Tibial nerve (tissue), 4 donors: ENCODE data around the gene TXNDC2. TPM values are rescaled to one million over a fixed set of nuclear protein-coding genes. Genes with fewer than 3 reads are reported as not detected.

Experiments
- DNase-seq, 2 donors: peaks; one replicate each; pipeline ENCODE4 v3.0.0-alpha.2; 2019; ENCODE audit warnings: low spot score in 2 of 2
- H3K27ac ChIP-seq, 4 donors: fragments of 200-600 bp; sonication (generic) in 3 of 4; one replicate each; pipeline ENCODE4 v1.5.1; 2017 to 2019; ENCODE audit warnings: mild to moderate bottlenecking in 1 of 4
- H3K27me3 ChIP-seq, 2 donors: fragments of 200-600 bp; sonication (generic) in 1 of 2; one replicate each; pipeline versions ENCODE4 v1.5.1 to v1.6.0; 2017 to 2019
- H3K36me3 ChIP-seq, 3 donors: fragments of 200-600 bp; sonication (generic); one replicate each; pipeline ENCODE4 v1.5.1; 2018 to 2019
- H3K4me1 ChIP-seq, 4 donors: fragments of 200-600 bp; sonication (generic) in 3 of 4; one replicate each; pipeline ENCODE4 v1.5.1; 2017 to 2019
- H3K4me3 ChIP-seq, 4 donors: fragments of 200-600 bp; sonication (generic) in 3 of 4; one replicate each; pipeline ENCODE4 v1.5.1; 2017 to 2019; ENCODE audit warnings: mild to moderate bottlenecking in 1 of 4, moderate library complexity in 1 of 4
- H3K9me3 ChIP-seq, 4 donors: fragments of 200-600 bp; sonication (generic) in 3 of 4; one replicate each; pipeline ENCODE4 v1.5.1; 2017 to 2019
- EP300 ChIP-seq, 2 donors: sonication (generic); formaldehyde crosslinking; IDR thresholded peaks; one replicate each; pipeline ENCODE4 v1.6.1; 2017; ENCODE audit warnings: antibody characterized with exemption in 2 of 2, mild to moderate bottlenecking in 1 of 2
- POLR2A ChIP-seq, 2 donors: fragments of 450-650 bp; IDR thresholded peaks; one replicate each; pipeline ENCODE4 v1.6.1; 2017; ENCODE audit warnings: antibody characterized with exemption in 2 of 2, mild to moderate bottlenecking in 2 of 2, moderate library complexity in 2 of 2
- WGBS, 2 donors: methylation state at CpG; one replicate each; pipeline ENCODE4 v1.1.5; 2018; 5-methylcytosine and 5-hydroxymethylcytosine counted together
- total RNA-seq, 4 donors: library from RNA; depleted of rRNA; stranded (reverse); fragments of >200 nt; gene quantifications; one replicate each; pipeline ENCODE4 v1.1.0, GENCODE V29; 2016
- TF ChIP-seq, protein P1 (sequence below), 5 experiments: fragments of 200-600 bp in 3 of 5; fragments of 450-650 bp in 2 of 5; sonication (generic) in 3 of 5; IDR thresholded peaks; one replicate each; pipeline ENCODE4 v1.5.1; 2016 to 2019; ENCODE audit warnings: antibody characterized with exemption in 5 of 5, mild to moderate bottlenecking in 3 of 5, moderate library complexity in 2 of 5

TXNDC2 gene
- total RNA-seq, 4 donors from 2014 or later = 0.20 TPM; not detected in 3

DNA sequence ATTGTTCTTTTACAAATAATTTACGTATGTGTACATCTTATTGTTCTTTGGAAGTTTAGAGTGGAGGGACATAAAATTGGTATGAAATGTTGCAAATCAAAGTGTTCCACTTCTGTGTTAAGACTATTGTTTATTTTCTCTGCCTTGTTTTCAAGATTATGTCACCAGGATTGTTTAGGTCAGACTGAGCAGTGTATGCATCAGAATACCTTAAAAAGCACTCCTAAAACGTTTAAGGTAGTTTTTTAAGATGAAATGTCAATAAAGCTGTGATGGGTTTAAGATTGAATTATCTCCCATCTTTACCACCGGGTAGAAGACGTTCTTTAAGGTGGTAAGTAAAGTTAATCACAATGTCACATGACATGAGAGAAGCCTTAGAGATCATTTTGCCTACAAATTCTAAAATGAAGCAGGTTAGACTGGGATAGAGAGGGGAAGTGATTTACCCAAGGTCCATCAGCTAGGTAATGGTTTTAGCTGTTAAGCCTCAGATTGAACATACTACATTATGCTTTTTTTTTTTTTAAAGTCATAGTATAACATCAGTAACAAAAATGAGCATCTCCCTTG lies 38.7 kb downstream of the TXNDC2 start:
- H3K27ac ChIP-seq = peak overlapping the region in 2 of 4 donors; percentile 56 to 65

DNA sequence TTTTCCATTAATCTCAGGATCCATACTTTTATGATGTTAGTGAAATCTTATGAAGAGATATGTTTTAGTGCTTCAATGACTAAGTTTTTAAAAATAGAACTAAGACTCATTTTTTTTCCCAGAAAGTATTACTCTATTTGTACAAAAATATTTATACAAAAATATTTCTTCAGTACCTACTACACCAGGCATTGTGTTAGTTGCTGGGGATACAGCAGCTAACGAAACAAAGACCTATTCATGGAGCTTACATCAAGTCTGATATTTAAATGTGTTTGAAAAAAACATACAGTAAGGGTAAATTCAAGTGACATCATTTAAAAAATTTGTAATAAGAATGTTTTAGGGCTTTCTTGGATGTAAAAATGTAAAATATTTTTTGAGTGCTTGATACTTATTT lies 39.6 kb downstream of the TXNDC2 start:
- no peak overlapping the region for H3K4me3 ChIP-seq
- WGBS, 2 donors = 25 to 33% methylated on average over 1 of the region's 1 CpG

More for the DNA sequence above, 38.7 kb downstream of the TXNDC2 start:
- H3K36me3 ChIP-seq = no peaks in the 10 kb centered on the region
- H3K9me3 ChIP-seq = no peaks in the 10 kb centered on the region
- no peak for TF ChIP-seq POLR2A (IDR thresholded peaks at IDR 0.05)
- no peak for TF ChIP-seq EP300 (IDR thresholded peaks at IDR 0.05)
- TF ChIP-seq, protein P1, sequence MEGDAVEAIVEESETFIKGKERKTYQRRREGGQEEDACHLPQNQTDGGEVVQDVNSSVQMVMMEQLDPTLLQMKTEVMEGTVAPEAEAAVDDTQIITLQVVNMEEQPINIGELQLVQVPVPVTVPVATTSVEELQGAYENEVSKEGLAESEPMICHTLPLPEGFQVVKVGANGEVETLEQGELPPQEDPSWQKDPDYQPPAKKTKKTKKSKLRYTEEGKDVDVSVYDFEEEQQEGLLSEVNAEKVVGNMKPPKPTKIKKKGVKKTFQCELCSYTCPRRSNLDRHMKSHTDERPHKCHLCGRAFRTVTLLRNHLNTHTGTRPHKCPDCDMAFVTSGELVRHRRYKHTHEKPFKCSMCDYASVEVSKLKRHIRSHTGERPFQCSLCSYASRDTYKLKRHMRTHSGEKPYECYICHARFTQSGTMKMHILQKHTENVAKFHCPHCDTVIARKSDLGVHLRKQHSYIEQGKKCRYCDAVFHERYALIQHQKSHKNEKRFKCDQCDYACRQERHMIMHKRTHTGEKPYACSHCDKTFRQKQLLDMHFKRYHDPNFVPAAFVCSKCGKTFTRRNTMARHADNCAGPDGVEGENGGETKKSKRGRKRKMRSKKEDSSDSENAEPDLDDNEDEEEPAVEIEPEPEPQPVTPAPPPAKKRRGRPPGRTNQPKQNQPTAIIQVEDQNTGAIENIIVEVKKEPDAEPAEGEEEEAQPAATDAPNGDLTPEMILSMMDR (IDR thresholded peaks at IDR 0.05) = no peak
- 41 to 43% methylated on average over 4 of the region's 4 CpGs for WGBS, 2 donors
- DNase-seq = no peak
- no peak overlapping the region for H3K4me3 ChIP-seq
- H3K4me1 ChIP-seq = peaks cover 12 to 100% (median 70%) of the 10 kb centered on the region in 4 donors
- no peaks in the 10 kb centered on the region for H3K27me3 ChIP-seq

DNA sequence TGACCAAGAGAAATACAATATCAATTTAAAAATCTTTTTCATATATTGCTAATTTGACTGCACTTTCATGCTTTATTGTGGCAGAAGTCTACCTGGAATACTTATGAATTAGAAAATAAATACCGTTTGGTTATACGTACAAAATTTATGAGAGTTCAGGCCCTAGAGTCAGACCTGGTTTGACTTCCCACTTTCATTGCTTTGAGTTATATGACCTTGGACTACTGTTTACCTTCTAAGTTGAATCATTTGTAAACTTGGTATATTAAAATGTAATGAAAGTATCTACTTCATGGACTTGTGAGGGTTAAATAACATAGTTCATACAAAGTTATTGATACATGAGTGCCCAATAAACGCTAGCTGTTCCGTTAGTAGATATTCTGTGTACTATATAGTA lies 40.0 kb downstream of the TXNDC2 start:
- no peaks in the 10 kb centered on the region for H3K9me3 ChIP-seq
- no peak for DNase-seq
- no peak for TF ChIP-seq POLR2A (IDR thresholded peaks at IDR 0.05)
- TF ChIP-seq EP300 (IDR thresholded peaks at IDR 0.05) = no peak
- TF ChIP-seq, protein P1 (IDR thresholded peaks at IDR 0.05) = no peak
- no peak overlapping the region for H3K4me3 ChIP-seq
- 42 to 46% methylated on average over 4 of the region's 4 CpGs for WGBS, 2 donors
- no peaks in the 10 kb centered on the region for H3K36me3 ChIP-seq
- no peaks in the 10 kb centered on the region for H3K27me3 ChIP-seq
- H3K4me1 ChIP-seq = peaks cover 12 to 98% (median 63%) of the 10 kb centered on the region in 4 donors
- peak overlapping the region in 2 of 4 donors; percentile 5 to 65 for H3K27ac ChIP-seq

More for the DNA sequence above, 39.6 kb downstream of the TXNDC2 start:
- Histone ChIP-seq H3K27me3 (no peaks in the 10 kb centered on the region), H3K4me1 (peaks cover 12 to 98% (median 65%) of the 10 kb centered on the region in 4 donors), H3K9me3 (no peaks in the 10 kb centered on the region), H3K36me3 (no peaks in the 10 kb centered on the region), H3K27ac (peak overlapping the region in 2 of 4 donors; percentile 56 to 65)
- no peak for DNase-seq
- TF ChIP-seq, protein P1 (IDR thresholded peaks at IDR 0.05) = no peak
- TF ChIP-seq EP300 (IDR thresholded peaks at IDR 0.05) = no peak
- no peak for TF ChIP-seq POLR2A (IDR thresholded peaks at IDR 0.05)

DNA sequence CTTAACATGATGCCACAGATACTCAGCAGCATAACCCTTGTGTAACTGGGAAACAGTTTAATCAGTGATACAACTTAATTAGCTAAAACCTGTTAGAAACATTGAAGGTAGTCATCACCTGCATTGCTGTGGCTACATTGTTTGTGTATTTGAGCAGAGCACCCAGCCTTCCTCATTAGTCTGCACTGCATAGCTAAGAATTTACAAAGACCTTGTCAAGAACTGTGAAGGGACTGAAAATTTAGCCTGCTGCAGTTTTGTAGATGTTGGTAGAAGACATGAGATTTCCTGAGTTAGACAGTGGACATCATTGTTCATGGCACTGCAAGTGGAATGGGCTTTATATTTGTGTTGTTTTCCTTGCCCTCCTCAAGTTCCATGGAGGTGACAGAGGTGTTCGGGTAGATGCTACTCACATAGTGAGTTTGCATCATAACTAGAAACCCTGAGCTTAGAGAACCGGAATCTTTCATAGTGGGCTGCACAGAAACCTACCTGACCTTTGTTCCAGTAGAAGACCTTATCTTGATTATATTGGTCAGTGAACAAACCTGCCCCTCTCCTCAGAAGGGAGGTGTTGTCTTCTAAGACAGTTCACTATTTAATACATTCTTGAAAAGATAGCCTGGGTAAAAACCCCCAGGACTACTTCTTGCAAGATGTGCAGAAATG lies 40.6 kb downstream of the TXNDC2 start:
- H3K4me1 ChIP-seq = peaks cover 12 to 98% (median 61%) of the 10 kb centered on the region in 4 donors

More for the DNA sequence above, 40.6 kb downstream of the TXNDC2 start:
- WGBS, 2 donors = 64 to 66% methylated on average over 2 of the region's 2 CpGs
- Histone ChIP-seq H3K9me3 (no peaks in the 10 kb centered on the region), H3K27ac (peak overlapping the region in 2 of 4 donors; percentile 5 to 65), H3K27me3 (no peaks in the 10 kb centered on the region), H3K36me3 (no peaks in the 10 kb centered on the region), H3K4me3 (no peak overlapping the region)
- no peak for DNase-seq
- TF ChIP-seq POLR2A (IDR thresholded peaks at IDR 0.05) = no peak
- TF ChIP-seq EP300 (IDR thresholded peaks at IDR 0.05) = no peak
- TF ChIP-seq, protein P1 (IDR thresholded peaks at IDR 0.05) = no peak
